Activated naive CD8-positive, alpha-beta T cell treated with anti-CD3 and anti-CD28 coated beads, Interleukin-2, amount 50 U/mL, for 16 hours (primary cell): ENCODE data around the gene ADGRG7.
"Not testable (repeated sequence)": the region's sequence is repeated elsewhere in the genome, so short reads cannot be mapped to it uniquely, and the experiment has no call there.

Source experiments
- DNase-seq: peaks from one replicate; pipeline ENCODE4 v3.0.0-alpha.2; 2020; ENCODE audit warnings: low read depth, low spot score

ADGRG7 gene, protein sequence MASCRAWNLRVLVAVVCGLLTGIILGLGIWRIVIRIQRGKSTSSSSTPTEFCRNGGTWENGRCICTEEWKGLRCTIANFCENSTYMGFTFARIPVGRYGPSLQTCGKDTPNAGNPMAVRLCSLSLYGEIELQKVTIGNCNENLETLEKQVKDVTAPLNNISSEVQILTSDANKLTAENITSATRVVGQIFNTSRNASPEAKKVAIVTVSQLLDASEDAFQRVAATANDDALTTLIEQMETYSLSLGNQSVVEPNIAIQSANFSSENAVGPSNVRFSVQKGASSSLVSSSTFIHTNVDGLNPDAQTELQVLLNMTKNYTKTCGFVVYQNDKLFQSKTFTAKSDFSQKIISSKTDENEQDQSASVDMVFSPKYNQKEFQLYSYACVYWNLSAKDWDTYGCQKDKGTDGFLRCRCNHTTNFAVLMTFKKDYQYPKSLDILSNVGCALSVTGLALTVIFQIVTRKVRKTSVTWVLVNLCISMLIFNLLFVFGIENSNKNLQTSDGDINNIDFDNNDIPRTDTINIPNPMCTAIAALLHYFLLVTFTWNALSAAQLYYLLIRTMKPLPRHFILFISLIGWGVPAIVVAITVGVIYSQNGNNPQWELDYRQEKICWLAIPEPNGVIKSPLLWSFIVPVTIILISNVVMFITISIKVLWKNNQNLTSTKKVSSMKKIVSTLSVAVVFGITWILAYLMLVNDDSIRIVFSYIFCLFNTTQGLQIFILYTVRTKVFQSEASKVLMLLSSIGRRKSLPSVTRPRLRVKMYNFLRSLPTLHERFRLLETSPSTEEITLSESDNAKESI

DNA sequence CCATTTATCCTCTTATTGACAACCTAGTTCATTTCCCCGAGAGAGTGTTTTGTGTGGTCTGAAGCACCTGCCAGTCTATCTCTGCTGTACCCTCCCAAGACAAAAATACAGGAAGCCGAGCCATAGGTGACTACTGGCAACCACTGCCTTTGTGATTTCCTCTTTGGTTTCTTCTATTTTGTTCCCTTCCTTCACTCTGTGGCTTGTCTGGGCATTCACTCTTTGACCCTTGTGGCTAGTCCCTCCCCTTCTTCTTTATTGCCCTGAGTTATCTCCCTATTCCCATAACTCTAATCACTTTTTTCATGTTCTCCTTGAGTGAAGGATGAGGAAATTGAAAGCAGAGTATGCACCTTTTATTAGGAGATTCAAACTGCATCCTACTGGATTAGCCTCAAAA, at the start of gene ADGRG7:
ADGRG7 (plus strand) TSS at position 297 of the 400 bp plus-strand sequence. CDS start 256 bp downstream, outside the sequence.
- DNase-seq = no peak

GRCh38 chr3:100560426-100560825, 49.0 kb upstream of the ADGRG7 start:
- no peak for DNase-seq

- no peak for DNase-seq
These were observed 47.8 kb upstream of the ADGRG7 start for GRCh38 chr3:100561459-100562158.

GRCh38 chr3:100562224-100562857, 47.1 kb upstream of the ADGRG7 start:
- DNase-seq = no peak

- DNase-seq = no peak
These were observed 46.2 kb upstream of the ADGRG7 start for GRCh38 chr3:100563228-100563627.

DNA sequence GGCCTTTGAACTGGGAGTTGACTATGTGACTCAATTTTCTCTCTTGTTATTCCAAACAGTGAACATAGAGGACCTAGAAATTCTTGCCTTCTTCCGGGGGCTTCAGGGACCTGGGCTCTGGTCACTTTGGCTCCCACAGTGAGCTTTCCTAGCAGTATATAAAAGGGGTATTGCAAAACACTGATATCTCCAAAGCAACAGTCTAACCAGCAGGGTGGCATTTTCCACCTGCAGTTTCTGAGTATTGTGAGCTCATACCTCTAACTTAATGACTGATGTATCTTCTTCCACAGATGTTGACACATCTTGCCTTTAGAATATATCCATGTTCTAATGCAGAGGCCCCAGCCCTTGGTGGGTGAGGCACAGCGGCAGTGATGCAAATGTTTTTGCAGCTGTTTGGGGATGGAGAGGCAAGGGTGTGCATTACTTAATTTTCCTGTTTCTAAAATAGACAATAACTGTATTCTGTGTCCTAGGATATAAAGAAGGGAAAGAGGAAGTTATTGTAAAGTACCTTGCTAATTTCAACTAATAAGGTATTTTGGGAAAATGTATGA, 45.7 kb upstream of the ADGRG7 start:
- no peak for DNase-seq

GRCh38 chr3:100570811-100571210, 38.6 kb upstream of the ADGRG7 start:
- no peak for DNase-seq

GRCh38 chr3:100574536-100574935, 34.9 kb upstream of the ADGRG7 start:
- DNase-seq = no peak

DNA sequence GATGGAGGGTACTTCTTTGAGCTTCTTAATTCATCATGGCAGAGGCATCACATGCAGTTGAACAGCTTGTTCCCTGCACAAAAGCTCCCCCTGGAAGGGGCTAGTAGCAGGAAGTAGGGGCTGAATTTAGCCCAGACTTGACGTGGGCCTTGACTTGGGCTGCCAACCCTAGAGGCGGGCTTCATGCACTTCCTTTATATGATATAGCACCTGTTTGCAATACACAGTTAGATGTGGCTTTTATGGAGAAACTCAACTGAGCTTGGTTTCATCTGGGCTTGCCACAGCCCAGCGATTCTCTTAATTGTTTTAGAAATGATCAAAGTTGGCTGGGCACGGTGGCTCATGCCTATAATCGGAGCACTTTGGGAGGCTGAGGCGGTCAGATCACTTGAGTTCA, 33.7 kb upstream of the ADGRG7 start:
- DNase-seq = no peak

DNA sequence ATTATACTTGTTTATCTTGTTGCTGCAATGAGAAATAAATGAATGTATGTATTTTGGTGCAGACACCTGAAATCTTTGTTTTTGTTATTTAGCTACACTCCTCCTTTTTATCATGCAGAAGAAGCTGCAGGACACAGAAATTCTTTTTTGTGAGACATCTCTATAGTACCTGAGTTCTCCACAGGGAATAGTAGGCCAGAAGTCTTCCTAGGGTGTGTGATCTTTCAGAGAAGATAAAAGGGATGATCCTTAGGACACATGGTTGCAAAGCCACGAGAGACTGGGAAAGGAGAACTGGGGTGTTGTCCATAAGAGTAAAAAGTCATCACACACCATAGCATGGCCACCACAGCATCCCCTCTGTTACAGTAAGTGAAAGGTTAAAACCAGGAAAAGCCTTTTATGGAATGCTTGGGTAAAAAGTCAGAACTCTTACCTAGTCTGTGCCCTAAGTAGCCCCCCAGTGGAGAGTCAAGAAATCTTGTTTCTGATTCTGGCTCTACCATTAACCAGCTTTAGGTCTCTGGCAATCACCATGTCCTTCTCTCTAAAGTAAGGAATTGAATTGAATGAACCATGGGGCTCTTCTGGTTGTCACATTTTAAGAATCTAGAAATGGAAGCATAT, 31.9 kb upstream of the ADGRG7 start:
- DNase-seq = no peak

- DNase-seq = no peak
These were observed 30.8 kb upstream of the ADGRG7 start for GRCh38 chr3:100578646-100579045.

DNA sequence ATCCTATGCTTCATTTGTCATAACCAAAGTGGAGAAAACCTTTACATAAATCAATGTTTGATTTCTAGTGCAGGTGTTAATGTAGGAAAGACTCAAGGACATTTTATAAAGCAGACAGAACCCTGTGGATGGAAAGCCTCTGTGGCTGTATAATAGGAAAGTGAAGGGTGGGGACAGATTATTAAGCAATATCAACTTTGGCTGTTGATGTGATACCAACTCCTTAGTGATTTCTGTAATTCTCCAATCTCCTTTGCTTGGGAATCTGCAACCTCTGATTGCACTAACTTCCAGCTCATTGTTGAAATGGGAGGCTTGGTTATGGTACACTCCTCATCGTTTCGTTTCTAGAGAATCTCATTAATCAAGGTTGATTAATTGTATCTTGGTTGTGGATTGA, 29.3 kb upstream of the ADGRG7 start:
- no peak for DNase-seq

- DNase-seq = no peak
These were observed 27.8 kb upstream of the ADGRG7 start for GRCh38 chr3:100581650-100582049.

DNA sequence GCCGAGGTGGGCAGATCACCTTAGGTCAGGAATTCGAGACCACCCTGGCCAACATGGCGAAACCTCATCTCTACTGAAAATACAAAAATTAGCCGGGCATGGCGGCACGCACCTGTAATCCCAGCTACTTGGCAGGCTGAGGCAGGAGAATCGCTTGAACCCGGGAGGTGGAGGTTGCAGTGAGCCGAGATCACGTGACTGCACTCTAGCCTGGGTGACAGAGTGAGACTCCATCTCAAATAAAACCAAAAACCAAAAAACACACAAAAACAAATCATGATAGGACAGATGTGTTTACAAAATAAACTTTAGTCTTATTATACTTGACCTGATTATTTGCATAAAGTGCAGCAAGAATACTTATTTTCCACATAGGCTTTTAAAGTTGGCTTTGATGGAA, 27.2 kb upstream of the ADGRG7 start:
- DNase-seq = not testable (repeated sequence)

DNA sequence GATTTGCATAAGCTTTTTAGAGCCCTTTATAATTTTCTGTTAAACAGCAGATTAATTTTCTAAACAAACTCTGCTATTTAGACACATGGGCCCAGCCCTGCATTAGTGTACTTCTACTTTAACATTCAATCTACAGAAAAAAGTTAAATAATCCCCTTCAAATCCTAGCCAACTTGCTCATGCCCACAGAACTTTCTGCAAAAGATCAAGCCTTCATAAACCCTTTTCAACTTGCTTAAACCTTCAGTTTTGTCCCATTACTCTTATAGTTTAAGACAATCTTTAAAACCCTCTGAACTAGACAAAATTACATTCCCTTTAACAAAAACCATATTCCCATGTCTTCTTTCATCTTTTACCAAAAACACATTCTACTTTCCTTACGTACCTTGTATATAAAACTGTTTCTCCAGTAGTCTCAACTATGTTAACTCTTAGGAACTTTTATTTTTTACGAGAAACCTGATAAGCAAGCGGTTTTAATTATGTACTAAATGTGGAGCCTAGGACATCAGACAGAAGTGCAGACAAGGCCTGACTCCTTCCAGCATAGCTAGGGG, 25.2 kb upstream of the ADGRG7 start:
- no peak for DNase-seq

DNA sequence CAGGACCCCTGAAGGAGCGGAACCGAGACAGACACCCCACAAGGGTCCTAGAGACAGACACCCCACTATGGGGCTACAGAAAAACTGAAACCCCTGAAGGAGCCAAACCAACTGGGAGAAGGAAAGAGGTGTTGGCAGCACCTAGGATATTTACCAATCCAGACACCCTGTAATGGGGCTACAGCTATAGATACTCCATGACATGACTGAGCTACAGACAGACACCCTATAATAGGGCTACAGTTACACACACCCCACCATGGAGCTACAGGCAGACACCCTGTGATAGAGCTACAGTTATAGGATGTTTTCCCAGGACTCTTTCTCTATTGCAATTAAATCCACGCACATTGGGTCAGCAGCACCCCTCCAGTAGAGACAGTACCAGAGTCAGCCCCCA, 22.6 kb upstream of the ADGRG7 start:
- no peak for DNase-seq

GRCh38 chr3:100588251-100588650, 21.1 kb upstream of the ADGRG7 start:
- no peak for DNase-seq

DNA sequence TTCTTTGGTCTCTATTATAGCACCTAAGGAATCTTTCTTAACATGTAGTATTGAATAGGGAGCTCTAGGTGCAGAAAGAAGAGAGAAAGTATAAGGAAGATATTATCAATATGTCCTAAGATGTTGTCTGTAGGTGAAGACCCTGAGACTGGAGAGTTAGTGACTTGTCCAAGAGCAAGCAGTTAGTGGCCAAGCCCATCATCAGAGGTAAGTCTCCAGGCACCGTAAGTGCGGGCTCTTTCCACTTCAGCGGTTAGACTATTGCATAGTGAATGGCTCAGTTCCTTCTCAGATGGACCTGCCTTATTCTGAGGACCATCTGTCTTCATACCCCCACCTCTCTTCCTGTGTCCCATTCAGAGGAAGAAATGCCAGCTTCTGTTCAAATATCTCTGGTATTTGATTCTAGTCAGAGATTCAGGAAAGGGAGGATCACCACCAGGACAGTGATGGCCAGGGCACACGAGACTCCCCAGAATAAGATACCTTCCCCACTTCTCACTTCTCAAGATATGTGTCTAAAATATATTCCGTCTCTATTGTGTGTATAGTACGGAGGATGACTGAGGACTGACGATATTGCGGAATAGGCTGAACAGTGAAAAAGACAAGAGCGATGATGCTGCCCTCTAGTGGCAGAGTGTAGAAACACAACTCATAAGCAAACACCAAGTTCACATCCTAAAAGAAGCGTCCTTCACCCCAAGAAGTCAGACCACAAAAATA, 19.1 kb upstream of the ADGRG7 start:
- peak; percentile 30 for DNase-seq

DNA sequence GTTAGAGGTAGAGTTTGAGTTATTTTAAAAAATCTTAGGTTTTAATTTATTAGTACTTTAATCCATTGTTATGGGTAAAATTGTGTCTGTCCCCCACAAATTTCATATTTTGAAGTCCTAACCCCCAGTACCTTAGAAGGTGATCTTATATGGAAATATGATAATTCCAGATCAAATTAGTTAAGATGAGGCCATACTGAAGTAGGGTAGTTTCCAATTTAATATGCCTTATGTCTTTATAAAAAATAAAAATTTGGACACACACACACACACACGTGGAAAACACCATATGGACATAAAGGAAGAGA, 18.6 kb upstream of the ADGRG7 start:
- DNase-seq = no peak

DNA sequence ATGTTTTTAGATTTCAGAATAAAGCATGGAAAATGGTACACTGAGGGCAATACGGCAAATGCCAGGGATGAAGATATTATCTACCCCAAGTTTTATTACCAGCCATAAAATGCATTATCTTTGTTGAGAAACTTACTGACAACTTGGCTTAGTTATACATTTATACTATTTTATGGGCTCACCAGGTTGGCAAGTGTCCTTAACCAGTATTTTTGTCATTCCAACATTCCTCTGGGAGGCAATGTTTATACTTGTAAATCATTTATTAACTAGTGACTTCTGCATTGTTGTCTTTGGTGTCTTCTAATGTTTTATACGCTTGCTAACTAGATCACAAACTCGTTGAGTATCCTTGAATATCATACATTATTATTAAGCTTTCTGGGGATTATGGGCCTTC, 18.0 kb upstream of the ADGRG7 start:
- DNase-seq = no peak
